ENCODE results near the gene CRYGS.
"Not testable (repeated sequence)": the region's sequence is repeated elsewhere in the genome, so short reads cannot be mapped to it uniquely, and the experiment has no call there.

CRYGS gene

GRCh38 chr3:186502966-186503712 is 41.0 kb downstream of the CRYGS start:
- DNase-seq (ENCODE audit: insufficient read length, low spot score) (no peak), FAIRE-seq (no peak)
- TF ChIP-seq, protein P1, sequence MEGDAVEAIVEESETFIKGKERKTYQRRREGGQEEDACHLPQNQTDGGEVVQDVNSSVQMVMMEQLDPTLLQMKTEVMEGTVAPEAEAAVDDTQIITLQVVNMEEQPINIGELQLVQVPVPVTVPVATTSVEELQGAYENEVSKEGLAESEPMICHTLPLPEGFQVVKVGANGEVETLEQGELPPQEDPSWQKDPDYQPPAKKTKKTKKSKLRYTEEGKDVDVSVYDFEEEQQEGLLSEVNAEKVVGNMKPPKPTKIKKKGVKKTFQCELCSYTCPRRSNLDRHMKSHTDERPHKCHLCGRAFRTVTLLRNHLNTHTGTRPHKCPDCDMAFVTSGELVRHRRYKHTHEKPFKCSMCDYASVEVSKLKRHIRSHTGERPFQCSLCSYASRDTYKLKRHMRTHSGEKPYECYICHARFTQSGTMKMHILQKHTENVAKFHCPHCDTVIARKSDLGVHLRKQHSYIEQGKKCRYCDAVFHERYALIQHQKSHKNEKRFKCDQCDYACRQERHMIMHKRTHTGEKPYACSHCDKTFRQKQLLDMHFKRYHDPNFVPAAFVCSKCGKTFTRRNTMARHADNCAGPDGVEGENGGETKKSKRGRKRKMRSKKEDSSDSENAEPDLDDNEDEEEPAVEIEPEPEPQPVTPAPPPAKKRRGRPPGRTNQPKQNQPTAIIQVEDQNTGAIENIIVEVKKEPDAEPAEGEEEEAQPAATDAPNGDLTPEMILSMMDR (IDR thresholded peaks at IDR 0.05; ENCODE audit: insufficient read depth, missing control alignments), result no peak

GRCh38 chr3:186502138-186502948 is 41.8 kb downstream of the CRYGS start:
- TF ChIP-seq, protein P1 (IDR thresholded peaks at IDR 0.05; ENCODE audit: insufficient read depth, missing control alignments), result no peak
- no peak for DNase-seq (ENCODE audit: insufficient read length, low spot score)
- no peak for FAIRE-seq

- not testable (repeated sequence) for DNase-seq (ENCODE audit: insufficient read length, low spot score); FAIRE-seq
Measured at GRCh38 chr3:186499949-186500348, 44.2 kb downstream of the CRYGS start.

GRCh38 chr3:186498022-186498421 is 46.2 kb downstream of the CRYGS start:
- not testable (repeated sequence) for FAIRE-seq; DNase-seq (ENCODE audit: insufficient read length, low spot score)

- DNase-seq (ENCODE audit: insufficient read length, low spot score), result no peak
- TF ChIP-seq, protein P1 (IDR thresholded peaks at IDR 0.05; ENCODE audit: insufficient read depth, missing control alignments), result no peak
- no peak for FAIRE-seq
Measured at GRCh38 chr3:186497608-186498007, 46.6 kb downstream of the CRYGS start.

DNA sequence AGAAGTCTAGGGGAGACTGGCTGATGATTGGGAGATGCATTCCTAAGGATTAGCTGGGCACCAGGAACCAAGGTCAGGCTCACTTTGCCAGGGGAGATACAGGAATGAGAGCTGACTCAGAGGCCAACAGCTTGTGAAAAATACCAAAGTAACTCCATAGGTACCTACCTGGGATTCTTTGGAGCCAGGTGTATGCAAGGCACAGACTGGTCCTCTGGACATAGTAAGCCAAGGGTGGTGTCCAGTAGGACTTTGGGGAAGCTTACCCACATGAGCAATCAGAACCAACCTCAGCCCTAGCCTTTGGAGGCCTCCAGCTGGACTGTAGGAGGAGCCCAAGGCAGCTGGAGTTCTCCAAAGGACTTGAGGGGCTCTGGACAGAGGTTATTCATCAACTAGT is 47.5 kb downstream of the CRYGS start:
- TF ChIP-seq, protein P1 (IDR thresholded peaks at IDR 0.05; ENCODE audit: insufficient read depth, missing control alignments), result no peak
- no peak for DNase-seq (ENCODE audit: insufficient read length, low spot score)
- no peak for FAIRE-seq

- FAIRE-seq, result no peak
- DNase-seq (ENCODE audit: insufficient read length, low spot score), result no peak
- TF ChIP-seq, protein P1 (IDR thresholded peaks at IDR 0.05; ENCODE audit: insufficient read depth, missing control alignments), result no peak
Measured at GRCh38 chr3:186496016-186496415, 48.2 kb downstream of the CRYGS start.
